PFSK-1 (cell line): ENCODE data around the gene ADPRM.

Source experiments
- FOXP2 ChIP-seq: optimal IDR thresholded peaks from 2 replicates; pipeline ENCODE3; 2011; ENCODE audit warnings: borderline replicate concordance, control low read depth, inconsistent platforms; ENCODE audit not compliant: insufficient read depth; ENCODE audit errors: extremely low read length, extremely low read depth
- POLR2AphosphoS5 ChIP-seq: IDR thresholded peaks from 2 replicates; pipeline ENCODE4 v1.6.1; 2012; ENCODE audit warnings: low read depth, mild to moderate bottlenecking, control low read depth, low read length, moderate library complexity
- SIN3A ChIP-seq: IDR thresholded peaks from 2 replicates; pipeline ENCODE4 v1.6.1; 2012; ENCODE audit warnings: mild to moderate bottlenecking, low read length, moderate library complexity, borderline replicate concordance; ENCODE audit not compliant: insufficient read depth
- TAF1 ChIP-seq: IDR thresholded peaks from 2 replicates; pipeline ENCODE4 v1.6.1; 2012; ENCODE audit warnings: low read length, control low read depth, borderline replicate concordance; ENCODE audit not compliant: insufficient read depth
- TF ChIP-seq, protein P1 (sequence below), 2 experiments: IDR thresholded peaks; 2 replicates each; pipeline versions ENCODE4 v1.6.1 to v1.8.0; 2011 to 2012; ENCODE audit warnings: low read depth in 2 of 2, low read length in 2 of 2, control low read depth in 1 of 2, inconsistent platforms in 1 of 2, mild to moderate bottlenecking in 1 of 2, moderate library complexity in 1 of 2; ENCODE audit not compliant: insufficient read depth in 1 of 2

The ADPRM gene

GRCh38 chr17:10750210-10750609 is 52.8 kb downstream of the ADPRM start:
- TF ChIP-seq POLR2AphosphoS5, result no peak
- TF ChIP-seq FOXP2, result no peak
- no peak for TF ChIP-seq SIN3A
- no peak for TF ChIP-seq TAF1
- TF ChIP-seq, protein P1, sequence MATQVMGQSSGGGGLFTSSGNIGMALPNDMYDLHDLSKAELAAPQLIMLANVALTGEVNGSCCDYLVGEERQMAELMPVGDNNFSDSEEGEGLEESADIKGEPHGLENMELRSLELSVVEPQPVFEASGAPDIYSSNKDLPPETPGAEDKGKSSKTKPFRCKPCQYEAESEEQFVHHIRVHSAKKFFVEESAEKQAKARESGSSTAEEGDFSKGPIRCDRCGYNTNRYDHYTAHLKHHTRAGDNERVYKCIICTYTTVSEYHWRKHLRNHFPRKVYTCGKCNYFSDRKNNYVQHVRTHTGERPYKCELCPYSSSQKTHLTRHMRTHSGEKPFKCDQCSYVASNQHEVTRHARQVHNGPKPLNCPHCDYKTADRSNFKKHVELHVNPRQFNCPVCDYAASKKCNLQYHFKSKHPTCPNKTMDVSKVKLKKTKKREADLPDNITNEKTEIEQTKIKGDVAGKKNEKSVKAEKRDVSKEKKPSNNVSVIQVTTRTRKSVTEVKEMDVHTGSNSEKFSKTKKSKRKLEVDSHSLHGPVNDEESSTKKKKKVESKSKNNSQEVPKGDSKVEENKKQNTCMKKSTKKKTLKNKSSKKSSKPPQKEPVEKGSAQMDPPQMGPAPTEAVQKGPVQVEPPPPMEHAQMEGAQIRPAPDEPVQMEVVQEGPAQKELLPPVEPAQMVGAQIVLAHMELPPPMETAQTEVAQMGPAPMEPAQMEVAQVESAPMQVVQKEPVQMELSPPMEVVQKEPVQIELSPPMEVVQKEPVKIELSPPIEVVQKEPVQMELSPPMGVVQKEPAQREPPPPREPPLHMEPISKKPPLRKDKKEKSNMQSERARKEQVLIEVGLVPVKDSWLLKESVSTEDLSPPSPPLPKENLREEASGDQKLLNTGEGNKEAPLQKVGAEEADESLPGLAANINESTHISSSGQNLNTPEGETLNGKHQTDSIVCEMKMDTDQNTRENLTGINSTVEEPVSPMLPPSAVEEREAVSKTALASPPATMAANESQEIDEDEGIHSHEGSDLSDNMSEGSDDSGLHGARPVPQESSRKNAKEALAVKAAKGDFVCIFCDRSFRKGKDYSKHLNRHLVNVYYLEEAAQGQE (IDR thresholded peaks at IDR 0.05; ENCODE audit: insufficient read depth in 1 of 2, low read depth in 2 of 2, low read length in 2 of 2), result no peak

GRCh38 chr17:10751563-10751962 is 54.2 kb downstream of the ADPRM start:
- TF ChIP-seq SIN3A (no peak), TAF1 (no peak), FOXP2 (no peak), POLR2AphosphoS5 (no peak)
- TF ChIP-seq, protein P1 (IDR thresholded peaks at IDR 0.05; ENCODE audit: insufficient read depth in 1 of 2, low read depth in 2 of 2, low read length in 2 of 2), result no peak

- TF ChIP-seq FOXP2 (no peak), SIN3A (no peak), TAF1 (no peak), POLR2AphosphoS5 (no peak)
- TF ChIP-seq, protein P1 (IDR thresholded peaks at IDR 0.05; ENCODE audit: insufficient read depth in 1 of 2, low read depth in 2 of 2, low read length in 2 of 2), result no peak
Observed at GRCh38 chr17:10752696-10753095, 55.3 kb downstream of the ADPRM start.

- no peak for TF ChIP-seq FOXP2
- no peak for TF ChIP-seq POLR2AphosphoS5
- no peak for TF ChIP-seq TAF1
Observed at GRCh38 chr17:10754109-10754508, 56.7 kb downstream of the ADPRM start.

GRCh38 chr17:10754861-10755591 is 57.6 kb downstream of the ADPRM start:
- TF ChIP-seq, protein P1 (IDR thresholded peaks at IDR 0.05; ENCODE audit: insufficient read depth in 1 of 2, low read depth in 2 of 2, low read length in 2 of 2), result peak in 1 of 2 experiments; percentile 74; a peak in 1 of 4 replicates
- TF ChIP-seq TAF1 (no peak), SIN3A (no peak)
